Smooth muscle cell (in vitro differentiated cells): ENCODE data around the gene TENM3. TPM values are rescaled to one million over a fixed set of nuclear protein-coding genes. Genes with fewer than 3 reads are reported as not detected.

Experiments used
- DNase-seq: peaks from one replicate; lab custom pipeline; 2025; ENCODE audit not compliant: unreplicated experiment; lab: John Stamatoyannopoulos, UW
- H2AFZ ChIP-seq: fragments of 200-600 bp; sonication (generic); 2 replicates; pipeline ENCODE4 v1.6.0; 2016; ENCODE audit warnings: antibody characterized with exemption, low read depth, mild to moderate bottlenecking
- H3F3A ChIP-seq: fragments of 200-600 bp; sonication (generic); 2 replicates; pipeline ENCODE4 v1.6.0; 2017; ENCODE audit warnings: antibody characterized with exemption, low read depth
- H3K27ac ChIP-seq: fragments of 200-600 bp; sonication (generic); 2 replicates; pipeline ENCODE4 v1.5.1; 2016; ENCODE audit warnings: low read depth, mild to moderate bottlenecking
- H3K27me3 ChIP-seq: fragments of 200-600 bp; sonication (generic); 2 replicates; pipeline ENCODE4 v1.6.1; 2016; ENCODE audit warnings: low read depth, mild to moderate bottlenecking
- H3K36me3 ChIP-seq: fragments of 200-600 bp; sonication (generic); 2 replicates; pipeline ENCODE4 v1.5.1; 2016; ENCODE audit warnings: low read depth
- H3K4me1 ChIP-seq: fragments of 200-600 bp; sonication (generic); 2 replicates; pipeline ENCODE4 v1.5.1; 2016; ENCODE audit warnings: low read depth
- H3K4me2 ChIP-seq: fragments of 200-600 bp; sonication (generic); 2 replicates; pipeline ENCODE4 v1.6.0; 2016; ENCODE audit warnings: mild to moderate bottlenecking
- H3K4me3 ChIP-seq: fragments of 200-600 bp; sonication (generic); 2 replicates; pipeline ENCODE4 v1.5.1; 2016; ENCODE audit warnings: mild to moderate bottlenecking
- H3K79me2 ChIP-seq: fragments of 200-600 bp; sonication (generic); 2 replicates; pipeline ENCODE4 v1.6.0; 2016; ENCODE audit warnings: low read depth, mild to moderate bottlenecking
- H3K9ac ChIP-seq: fragments of 200-600 bp; sonication (generic); 2 replicates; pipeline ENCODE4 v1.6.0; 2016; ENCODE audit warnings: low read depth
- H3K9me3 ChIP-seq: fragments of 200-600 bp; sonication (generic); replicated peaks from 2 replicates; pipeline ENCODE4 v1.5.1; 2016; ENCODE audit warnings: low read depth
- H4K20me1 ChIP-seq: fragments of 200-600 bp; sonication (generic); 2 replicates; pipeline ENCODE4 v1.6.0; 2016; ENCODE audit warnings: low read depth
- WGBS: methylation state at CpG from one replicate; pipeline ENCODE4 v1.1.7; 2016; ENCODE audit warnings: low lambda C conversion rate; 5-methylcytosine and 5-hydroxymethylcytosine counted together
- polyA plus RNA-seq: library from polyadenylated mRNA; unstranded; fragments of >200 nt; fragmentation: Nextera tagmentation; extraction: Ambion mirVana; gene quantifications from 2 replicates; pipeline ENCODE4 v1.2.1, GENCODE V29; 2016
- total RNA-seq: library from RNA; depleted of rRNA; stranded (reverse); fragments of >200 nt; gene quantifications from 2 replicates; pipeline ENCODE4 v1.2.3, GENCODE V29; 2014
- TF ChIP-seq, protein P1 (sequence below): fragments of 200-600 bp; sonication (generic); IDR thresholded peaks from 2 replicates; pipeline ENCODE4 v1.5.1; 2017; ENCODE audit warnings: borderline replicate concordance, mild to moderate bottlenecking, antibody characterized with exemption; ENCODE audit not compliant: insufficient read depth, poor library complexity, severe bottlenecking

The TENM3 gene
- total and polyA plus RNA-seq, 2 experiments from 2014 or later, result 46.9 to 295 TPM

DNA sequence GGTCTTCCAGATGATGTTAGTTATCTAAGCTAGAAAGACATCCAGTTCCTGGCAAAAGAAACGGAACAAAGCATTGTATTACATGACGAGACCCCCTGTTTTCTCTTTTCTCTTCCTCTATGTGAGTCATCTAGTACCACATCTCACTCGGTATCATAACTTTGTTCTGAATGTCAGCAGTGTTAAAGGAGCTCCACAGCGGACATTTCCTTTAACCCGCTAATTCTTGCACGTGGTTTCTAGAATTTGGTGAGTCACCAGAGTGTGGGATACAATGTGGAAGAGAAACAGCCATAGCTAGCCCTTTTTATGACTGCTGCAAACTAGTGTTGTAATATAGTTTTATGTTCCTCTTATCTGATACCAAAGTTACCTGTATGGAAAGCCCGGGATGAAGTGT lies 243.7 kb downstream of the TENM3 start:
- H3K9ac ChIP-seq, result no peak overlapping the region
- H3K79me2 ChIP-seq, result peaks cover 90% of the 10 kb centered on the region
- no peak overlapping the region for H3K27ac ChIP-seq
- H3K4me2 ChIP-seq, result no peak overlapping the region
- no peak overlapping the region for H3K4me3 ChIP-seq
- H3K36me3 ChIP-seq, result peaks cover 2% of the 10 kb centered on the region
- H3K27me3 ChIP-seq, result no peaks in the 10 kb centered on the region
- peaks cover 7% of the 10 kb centered on the region for H3K4me1 ChIP-seq
- H4K20me1 ChIP-seq, result peaks cover 37% of the 10 kb centered on the region
- no peak overlapping the region for H2AFZ ChIP-seq
- H3F3A ChIP-seq, result peaks cover 6% of the 10 kb centered on the region
- WGBS, result 90% methylated on average over 7 of the region's 7 CpGs
- no peaks in the 10 kb centered on the region for H3K9me3 ChIP-seq
- TF ChIP-seq, protein P1, sequence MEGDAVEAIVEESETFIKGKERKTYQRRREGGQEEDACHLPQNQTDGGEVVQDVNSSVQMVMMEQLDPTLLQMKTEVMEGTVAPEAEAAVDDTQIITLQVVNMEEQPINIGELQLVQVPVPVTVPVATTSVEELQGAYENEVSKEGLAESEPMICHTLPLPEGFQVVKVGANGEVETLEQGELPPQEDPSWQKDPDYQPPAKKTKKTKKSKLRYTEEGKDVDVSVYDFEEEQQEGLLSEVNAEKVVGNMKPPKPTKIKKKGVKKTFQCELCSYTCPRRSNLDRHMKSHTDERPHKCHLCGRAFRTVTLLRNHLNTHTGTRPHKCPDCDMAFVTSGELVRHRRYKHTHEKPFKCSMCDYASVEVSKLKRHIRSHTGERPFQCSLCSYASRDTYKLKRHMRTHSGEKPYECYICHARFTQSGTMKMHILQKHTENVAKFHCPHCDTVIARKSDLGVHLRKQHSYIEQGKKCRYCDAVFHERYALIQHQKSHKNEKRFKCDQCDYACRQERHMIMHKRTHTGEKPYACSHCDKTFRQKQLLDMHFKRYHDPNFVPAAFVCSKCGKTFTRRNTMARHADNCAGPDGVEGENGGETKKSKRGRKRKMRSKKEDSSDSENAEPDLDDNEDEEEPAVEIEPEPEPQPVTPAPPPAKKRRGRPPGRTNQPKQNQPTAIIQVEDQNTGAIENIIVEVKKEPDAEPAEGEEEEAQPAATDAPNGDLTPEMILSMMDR, result no peak
- DNase-seq, result no peak

DNA sequence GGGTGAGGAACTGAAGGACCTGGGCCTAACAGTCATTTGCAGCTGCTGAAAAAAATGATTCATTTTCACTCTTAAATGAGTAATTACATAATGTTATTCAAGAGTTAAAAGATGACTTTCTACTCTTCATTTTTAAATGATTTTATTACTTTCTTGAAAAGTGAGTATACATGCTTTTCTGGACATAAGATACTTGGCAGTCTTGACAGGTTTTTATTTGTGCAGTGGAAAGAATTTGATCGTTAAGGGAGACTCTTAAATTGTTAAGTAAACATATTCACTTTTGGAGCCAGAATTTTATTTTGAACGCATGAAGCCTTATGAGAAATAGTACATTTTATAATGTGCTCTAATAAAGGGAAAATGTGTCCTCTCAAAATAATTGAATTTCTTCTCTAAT lies 245.7 kb downstream of the TENM3 start:
- H3K4me3 ChIP-seq, result no peak overlapping the region

DNA sequence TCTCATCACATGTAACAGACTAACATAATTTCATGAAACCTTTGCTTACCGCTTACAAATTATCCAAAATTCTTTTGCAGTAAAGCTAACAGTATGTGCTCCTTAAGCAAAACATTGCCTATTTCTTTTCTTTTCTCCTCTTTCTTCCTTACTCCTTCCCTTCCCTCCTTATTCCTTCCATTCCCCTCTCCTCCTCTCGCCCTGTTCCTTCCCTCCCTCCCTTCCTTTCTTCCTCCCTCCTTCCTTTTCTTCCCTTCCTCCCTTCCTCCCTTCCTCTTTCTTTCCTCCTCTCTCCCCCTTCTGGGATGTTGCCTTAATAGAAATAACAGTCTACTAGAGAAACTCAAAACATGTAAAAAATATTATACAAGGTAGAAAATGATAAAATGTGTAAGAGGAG lies 246.4 kb downstream of the TENM3 start:
- H3K4me1 ChIP-seq, result peaks cover 7% of the 10 kb centered on the region

More for the DNA sequence above, 245.7 kb downstream of the TENM3 start:
- Histone ChIP-seq H2AFZ (no peak overlapping the region), H3K4me2 (no peak overlapping the region), H3F3A (peaks cover 9% of the 10 kb centered on the region), H3K27ac (no peak overlapping the region), H3K27me3 (no peaks in the 10 kb centered on the region), H3K9ac (no peak overlapping the region), H3K4me1 (peaks cover 7% of the 10 kb centered on the region), H3K36me3 (peaks cover 2% of the 10 kb centered on the region), H4K20me1 (peaks cover 54% of the 10 kb centered on the region), H3K9me3 (no peaks in the 10 kb centered on the region), H3K79me2 (peaks cover 88% of the 10 kb centered on the region)
- DNase-seq, result no peak
- 96% methylated on average over 2 of the region's 2 CpGs for WGBS
- TF ChIP-seq, protein P1, result no peak

DNA sequence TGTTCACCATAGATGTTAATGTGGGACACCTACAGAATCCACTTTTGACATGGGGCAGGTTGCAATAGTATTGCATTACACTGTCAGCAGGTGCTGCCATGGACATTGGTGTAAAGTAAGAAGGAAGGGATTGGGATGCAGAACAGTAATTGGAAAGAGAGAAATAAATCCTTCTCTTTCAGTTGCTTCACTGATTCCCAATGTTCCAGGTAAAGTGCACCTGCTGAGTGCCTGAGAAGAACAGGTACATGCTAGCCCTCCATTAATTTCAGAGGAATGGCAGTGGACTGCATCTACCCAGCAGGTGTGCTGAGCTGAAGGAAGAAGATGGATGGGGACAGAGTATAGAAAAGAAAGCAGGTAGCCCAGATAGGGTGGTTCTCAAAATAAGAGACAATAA lies 248.5 kb downstream of the TENM3 start:
- Histone ChIP-seq H3K9ac (peak overlapping the region; percentile 1), H3K27me3 (no peaks in the 10 kb centered on the region), H3K9me3 (no peaks in the 10 kb centered on the region), H3K4me3 (peak overlapping the region; percentile 0), H3K36me3 (peaks cover 2% of the 10 kb centered on the region), H3K4me1 (peaks cover 7% of the 10 kb centered on the region), H3K27ac (peak overlapping the region; percentile 48), H3F3A (peaks cover 9% of the 10 kb centered on the region), H2AFZ (no peak overlapping the region), H3K79me2 (peaks cover 86% of the 10 kb centered on the region), H3K4me2 (peak overlapping the region; percentile 59), H4K20me1 (peaks cover 79% of the 10 kb centered on the region)
- no peak for DNase-seq
- TF ChIP-seq, protein P1, result no peak

More for the DNA sequence above, 246.4 kb downstream of the TENM3 start:
- H3F3A ChIP-seq, result peaks cover 9% of the 10 kb centered on the region
- DNase-seq, result no peak
- no peak overlapping the region for H3K4me3 ChIP-seq
- H2AFZ ChIP-seq, result no peak overlapping the region
- no peak overlapping the region for H3K9ac ChIP-seq
- peaks cover 59% of the 10 kb centered on the region for H4K20me1 ChIP-seq
- H3K9me3 ChIP-seq, result no peaks in the 10 kb centered on the region
- H3K27ac ChIP-seq, result no peak overlapping the region
- TF ChIP-seq, protein P1, result no peak
- H3K4me2 ChIP-seq, result no peak overlapping the region
- peaks cover 88% of the 10 kb centered on the region for H3K79me2 ChIP-seq
- no peaks in the 10 kb centered on the region for H3K27me3 ChIP-seq
- H3K36me3 ChIP-seq, result peaks cover 2% of the 10 kb centered on the region
- WGBS, result 91% methylated on average over 2 of the region's 2 CpGs
